ENCODE data around the gene KIF3C.
"Not testable (repeated sequence)": the region's sequence is repeated elsewhere in the genome, so short reads cannot be mapped to it uniquely, and the experiment has no call there.

KIF3C gene

GRCh38 chr2:25982273-25982967, at the start of gene KIF3C:
Gene KIF3C (minus strand): TSS chr2:25982497. CDS start chr2:25981917, 580 bp downstream.
- peak; percentile 90 for DNase-seq (ENCODE audit: low spot score)

GRCh38 chr2:26028083-26028482, 45.8 kb upstream of the KIF3C start:
- DNase-seq (ENCODE audit: low spot score) = not testable (repeated sequence)

- no peak for DNase-seq (ENCODE audit: low spot score)
Observed at GRCh38 chr2:26025509-26025908, 43.2 kb upstream of the KIF3C start.

GRCh38 chr2:26024260-26024659, 42.0 kb upstream of the KIF3C start:
- no peak for DNase-seq (ENCODE audit: low spot score)

GRCh38 chr2:26020231-26020640, 37.9 kb upstream of the KIF3C start:
- no peak for DNase-seq (ENCODE audit: low spot score)

DNA sequence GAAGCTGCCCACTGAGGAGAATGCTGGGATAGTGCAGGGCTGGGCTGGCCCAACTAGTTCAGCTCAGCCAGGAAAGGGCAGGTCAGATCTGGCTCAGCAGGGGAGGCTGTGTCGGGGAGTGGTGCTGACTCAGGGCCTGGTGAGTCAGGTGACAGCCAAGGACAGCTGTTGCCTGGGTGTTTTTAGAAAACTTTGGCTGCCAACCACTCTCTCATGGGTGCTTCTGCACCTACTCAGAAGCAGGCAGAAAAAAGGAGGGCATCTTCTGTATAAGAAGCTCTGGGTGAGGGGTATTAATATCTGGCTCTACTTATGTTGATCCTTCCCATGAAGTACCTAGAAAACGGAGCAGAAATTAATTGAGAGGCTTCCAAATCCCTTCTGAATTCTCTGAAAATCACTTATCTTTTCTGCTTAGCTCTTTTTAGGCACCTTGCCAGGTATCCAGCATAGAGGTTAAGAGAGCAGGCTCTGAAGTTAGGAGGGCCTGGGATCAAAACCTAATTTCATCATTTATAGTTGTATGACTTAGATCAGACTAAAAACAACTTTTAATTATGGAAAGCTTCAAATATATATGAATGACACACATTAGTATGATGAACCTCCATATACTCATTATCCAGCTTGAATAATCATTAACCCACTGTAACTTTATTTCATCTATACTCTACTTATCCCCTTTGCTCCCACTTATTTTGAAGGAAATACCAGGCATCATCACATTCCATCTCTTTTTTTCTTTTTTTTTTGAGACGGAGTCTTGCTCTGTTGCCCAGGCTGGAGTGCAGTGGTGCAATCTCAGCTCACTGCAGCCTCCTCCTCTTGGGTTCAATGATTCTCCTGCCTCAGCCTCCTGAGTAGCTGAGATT, 36.1 kb upstream of the KIF3C start:
- DNase-seq (ENCODE audit: low spot score) = no peak

- no peak for DNase-seq (ENCODE audit: low spot score)
Observed at GRCh38 chr2:26017464-26018183, 35.3 kb upstream of the KIF3C start.

DNA sequence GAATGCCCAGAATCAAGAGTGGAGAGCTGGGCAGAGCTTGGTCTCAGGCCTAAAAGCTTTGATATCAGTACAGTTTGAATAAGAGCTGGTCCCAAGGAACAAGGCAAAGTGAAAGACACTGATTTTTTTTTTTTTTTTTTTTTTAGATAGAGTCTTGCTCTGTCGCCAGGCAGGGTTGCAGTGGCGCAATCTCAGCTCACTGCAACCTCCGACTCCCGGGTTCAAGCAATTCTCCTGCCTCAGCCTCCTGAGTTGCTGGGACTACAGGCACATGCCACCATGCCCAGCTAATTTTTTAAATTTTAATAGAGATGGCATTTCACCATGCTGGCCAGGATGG, 34.4 kb upstream of the KIF3C start:
- not testable (repeated sequence) for DNase-seq (ENCODE audit: low spot score)

DNA sequence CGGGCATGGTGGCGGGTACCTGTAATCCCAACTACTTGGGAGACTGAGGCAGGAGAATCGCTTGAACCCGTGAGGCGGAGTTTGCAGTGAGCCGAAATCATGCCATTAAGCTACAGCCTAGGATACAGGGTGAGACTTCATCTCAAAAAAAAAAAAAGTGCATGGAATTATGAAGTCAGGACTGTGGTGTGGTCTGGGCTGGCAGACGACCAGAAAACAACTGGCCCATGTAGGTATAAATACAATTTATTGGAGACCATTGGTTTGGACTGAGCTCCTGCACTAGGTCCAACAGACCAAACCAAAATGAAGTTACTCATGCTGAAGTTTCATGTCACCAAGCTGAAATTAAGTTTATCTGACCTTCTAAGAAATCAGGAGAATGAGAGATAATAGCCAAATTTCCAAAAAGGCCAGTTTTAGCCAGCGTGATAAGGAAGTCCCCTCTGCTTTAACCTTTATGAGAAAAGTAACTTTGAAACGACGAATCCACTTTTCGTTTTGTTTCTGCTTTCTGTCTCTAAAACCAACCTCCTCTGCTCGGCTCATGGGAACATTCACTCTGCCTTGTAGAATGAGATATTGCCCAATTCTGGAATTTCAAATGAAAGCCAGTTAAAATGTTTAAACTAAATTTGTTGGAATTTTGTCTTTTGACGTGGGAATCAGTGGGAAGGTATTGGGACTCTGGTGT, 33.9 kb upstream of the KIF3C start:
- no peak for DNase-seq (ENCODE audit: low spot score)

GRCh38 chr2:26013668-26014067, 31.4 kb upstream of the KIF3C start:
- no peak for DNase-seq (ENCODE audit: low spot score)

DNA sequence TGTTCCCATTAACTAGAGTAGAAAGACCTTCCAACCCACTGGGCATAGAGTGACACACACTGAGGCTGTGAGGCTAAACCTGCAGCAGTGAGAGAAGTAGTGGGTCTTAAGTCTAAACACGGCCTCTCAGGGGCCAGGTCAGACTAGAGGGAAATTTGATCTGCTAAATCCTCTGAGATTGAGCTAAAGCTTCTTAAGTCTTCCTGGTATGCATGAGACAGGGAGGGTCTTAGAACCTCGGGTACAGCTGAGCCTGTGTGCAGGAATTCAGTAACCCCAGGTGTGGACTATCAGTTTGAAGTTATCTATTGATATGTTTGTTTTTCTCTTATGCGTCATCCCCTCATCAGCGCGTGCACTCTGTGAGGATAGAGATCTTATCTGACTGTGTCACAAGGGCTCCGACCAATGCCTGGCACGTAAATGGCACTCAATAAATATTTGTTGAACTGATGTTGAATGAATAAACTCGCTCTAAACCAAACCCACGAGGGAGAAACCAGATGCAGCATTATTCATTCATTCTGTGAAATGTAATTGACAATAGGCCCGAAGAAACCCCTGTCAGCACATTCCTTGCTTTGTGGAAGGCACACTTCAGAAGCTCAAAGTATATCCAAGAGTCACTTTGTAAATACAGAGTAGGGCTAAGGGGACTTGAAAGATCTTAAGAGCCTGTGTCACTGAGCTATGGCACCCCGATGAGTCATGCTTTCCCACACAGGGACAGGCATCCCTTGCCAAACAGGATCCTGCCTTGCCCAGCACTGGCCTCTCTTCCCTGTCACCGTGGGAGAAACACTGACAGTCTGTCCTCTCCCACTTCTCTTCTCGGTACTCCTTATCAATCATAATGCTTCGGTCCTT, 29.9 kb upstream of the KIF3C start:
- peak; percentile 70 for DNase-seq (ENCODE audit: low spot score)

DNA sequence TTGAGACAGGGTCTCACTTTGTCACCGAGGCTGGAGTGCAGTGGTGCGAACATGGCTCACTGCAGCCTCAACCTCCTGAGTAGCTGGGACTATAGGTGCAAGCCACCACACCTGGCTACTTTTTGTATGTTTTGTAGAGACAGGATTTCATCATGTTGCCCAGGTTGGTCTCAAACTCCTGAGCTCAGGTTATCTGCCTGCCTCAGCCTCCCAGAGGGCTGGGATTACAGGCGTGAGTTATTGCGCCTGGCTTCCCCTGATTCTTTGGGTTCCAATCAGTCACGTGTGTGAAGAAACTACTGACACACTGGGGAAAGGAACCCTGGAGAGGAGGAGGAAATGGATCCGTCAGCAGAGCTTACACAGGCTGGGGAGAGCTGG, 29.3 kb upstream of the KIF3C start:
- no peak for DNase-seq (ENCODE audit: low spot score)

- DNase-seq (ENCODE audit: low spot score) = no peak
Observed at GRCh38 chr2:26010943-26011342, 28.6 kb upstream of the KIF3C start.

- DNase-seq (ENCODE audit: low spot score) = no peak
Observed at GRCh38 chr2:26009567-26009963, 27.3 kb upstream of the KIF3C start.

DNA sequence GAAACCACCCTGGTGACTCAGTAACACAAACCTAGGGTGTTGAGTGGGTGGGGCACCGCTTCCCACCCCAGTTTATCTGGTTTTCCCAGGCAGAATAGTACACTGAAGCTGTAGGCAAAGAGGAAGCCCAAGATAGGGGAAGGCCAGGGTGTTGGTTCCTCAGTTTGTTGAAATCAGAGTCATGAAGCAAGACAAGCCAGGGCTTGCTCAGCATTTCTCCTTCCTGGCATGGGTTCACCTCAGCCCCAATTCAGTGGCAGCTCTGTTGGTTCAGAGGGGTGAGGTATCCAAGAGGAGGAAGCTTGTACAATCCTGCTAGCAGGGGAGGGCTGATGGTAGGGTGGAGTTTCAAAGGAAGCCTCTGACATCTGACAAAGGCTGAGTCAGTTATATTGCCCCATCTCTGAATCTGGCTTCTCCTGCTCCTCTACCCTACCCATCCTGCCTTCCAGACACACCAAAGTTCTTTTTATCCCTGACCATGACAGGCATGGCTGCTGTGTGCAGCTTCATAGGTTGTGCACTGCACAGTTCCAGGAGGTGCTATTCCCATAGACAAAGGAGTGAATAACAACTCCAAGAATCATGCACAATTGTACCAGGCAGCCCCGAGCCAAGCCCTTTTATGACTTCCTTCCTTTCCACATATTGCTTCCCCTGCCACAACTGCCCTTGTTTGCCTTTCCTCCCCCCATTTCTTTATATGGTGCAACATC, 26.7 kb upstream of the KIF3C start:
- no peak for DNase-seq (ENCODE audit: low spot score)

DNA sequence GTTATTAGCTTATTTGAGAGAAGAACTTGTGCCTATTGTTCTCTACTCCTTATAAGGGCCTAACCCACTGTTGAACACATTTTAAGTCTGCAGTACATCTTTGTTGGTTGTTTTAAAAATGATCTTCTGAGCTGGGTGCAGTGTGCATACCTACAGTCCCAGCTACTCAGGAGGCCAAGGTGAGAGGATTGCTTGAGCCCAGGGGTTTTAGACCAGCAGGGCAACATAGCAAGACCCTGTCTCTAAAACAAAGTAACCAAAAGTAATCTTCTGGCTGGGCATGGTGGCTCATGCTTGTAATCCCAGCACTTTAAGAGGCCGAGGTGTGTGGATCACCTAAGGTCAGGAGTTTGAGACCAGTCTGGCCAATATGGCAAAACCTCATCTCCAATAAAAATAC, 25.8 kb upstream of the KIF3C start:
- DNase-seq (ENCODE audit: low spot score) = no peak

DNA sequence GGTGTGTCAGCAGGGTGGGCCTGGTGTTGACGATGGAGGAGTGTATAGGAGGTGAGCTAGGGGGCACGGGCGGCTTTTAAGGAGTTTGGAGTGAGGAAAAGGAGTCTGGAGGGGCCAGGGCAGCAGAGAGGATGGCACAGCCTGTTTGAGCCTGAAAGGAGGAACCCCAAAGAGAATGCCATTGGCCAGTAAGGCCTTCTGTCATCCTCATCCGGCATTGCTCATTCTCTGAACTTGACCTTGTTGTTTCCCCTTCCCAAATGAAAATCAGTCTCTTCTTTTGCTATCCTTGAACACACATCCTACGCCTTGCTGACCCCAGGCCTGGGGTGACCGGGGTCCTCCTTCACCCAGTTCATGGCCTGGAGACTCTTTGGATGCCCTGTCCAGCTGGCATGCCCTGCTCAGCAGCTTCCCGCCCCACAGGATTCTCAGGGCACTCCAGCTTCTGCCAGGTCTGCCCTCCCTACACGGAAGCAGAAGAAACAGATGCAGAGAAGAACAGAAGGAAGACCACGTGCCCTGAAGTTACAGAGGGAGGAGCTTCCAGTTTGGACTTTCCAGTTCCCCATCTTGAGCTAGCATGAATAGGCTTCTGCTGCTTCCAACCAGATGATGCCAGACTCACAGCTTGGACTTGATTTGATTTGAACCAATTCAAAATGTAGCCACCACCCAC, 20.5 kb upstream of the KIF3C start:
- no peak for DNase-seq (ENCODE audit: low spot score)

- no peak for DNase-seq (ENCODE audit: low spot score)
Observed at GRCh38 chr2:26001743-26002351, 19.6 kb upstream of the KIF3C start.

DNA sequence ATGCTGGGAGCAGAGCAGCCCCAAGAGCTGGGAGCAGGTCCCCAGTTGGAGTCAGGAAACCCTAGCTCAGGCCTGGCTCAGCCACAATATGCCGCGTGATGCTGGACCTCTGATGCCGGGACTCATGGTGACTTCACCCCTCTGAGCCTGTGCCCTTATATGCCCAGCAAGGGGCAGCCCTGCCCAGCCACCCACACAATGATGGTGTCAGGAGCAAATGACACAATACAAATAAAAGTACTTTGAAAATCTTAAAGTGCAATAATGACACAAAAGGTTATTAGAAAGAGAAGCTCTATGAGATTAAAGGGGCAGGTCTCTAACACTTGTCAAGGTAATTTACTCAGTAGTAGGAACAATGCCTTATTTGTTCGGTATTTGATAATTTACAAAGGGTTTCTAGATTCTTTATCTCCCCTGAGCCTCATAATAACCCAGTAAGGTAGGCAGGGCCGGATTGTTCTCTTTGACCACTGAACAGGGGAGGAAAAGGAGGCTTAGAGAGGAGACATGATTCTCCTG, 18.3 kb upstream of the KIF3C start:
- DNase-seq (ENCODE audit: low spot score) = no peak
